AG10803 (cell line): ENCODE results near the gene LPP.

Source experiments
- DNase-seq: peaks from one replicate; pipeline ENCODE4 v3.0.0; 2010; ENCODE audit warnings: low read depth
- H3K4me3 ChIP-seq: 2 replicates; pipeline ENCODE4 v1.5.1; 2011; ENCODE audit warnings: mild to moderate bottlenecking, low read length, control low read depth
- CTCF ChIP-seq: conservative IDR thresholded peaks from 2 replicates; pipeline ENCODE4 v1.5.1; 2011; ENCODE audit warnings: mild to moderate bottlenecking, low read length, control low read depth, inconsistent platforms

Gene LPP

GRCh38 chr3:188151438-188151837 is 2.5 kb upstream of the LPP start:
- DNase-seq = peak; percentile 24
- H3K4me3 ChIP-seq = no peak overlapping the region
- TF ChIP-seq CTCF = no peak

- peak; percentile 77 for DNase-seq
- peak overlapping the region; percentile 92 for H3K4me3 ChIP-seq
- TF ChIP-seq CTCF = no peak
Measured at GRCh38 chr3:188152660-188153436, 1.1 kb upstream of the LPP start.

- H3K4me3 ChIP-seq = peak overlapping the region; percentile 92
- no peak for TF ChIP-seq CTCF
- DNase-seq = peak; percentile 94
Measured at GRCh38 chr3:188153437-188154013, 432 bp upstream of the LPP start.

- peak overlapping the region; percentile 92 for H3K4me3 ChIP-seq
- peak; percentile 41 for DNase-seq
- TF ChIP-seq CTCF = no peak
Measured at GRCh38 chr3:188154809-188155574, 1.0 kb downstream of the LPP start.

GRCh38 chr3:188156056-188156455 is 2.1 kb downstream of the LPP start:
- DNase-seq = no peak
- no peak for TF ChIP-seq CTCF
- H3K4me3 ChIP-seq = no peak overlapping the region

- H3K4me3 ChIP-seq = no peak overlapping the region
- DNase-seq = no peak
- TF ChIP-seq CTCF = no peak
Measured at GRCh38 chr3:188157407-188157806, 3.5 kb downstream of the LPP start.
